Mesothelial cell of epicardium (in vitro differentiated cells): ENCODE results near the gene CXCL9. TPM values are rescaled to one million over a fixed set of nuclear protein-coding genes. Genes with fewer than 3 reads are reported as not detected.
"Not testable (repeated sequence)": the region's sequence is repeated elsewhere in the genome, so short reads cannot be mapped to it uniquely, and the experiment has no call there.

Experiments used
- DNase-seq, 2 experiments: peaks; one replicate each; pipeline ENCODE4 v3.0.0; 2021; ENCODE audit warnings: low spot score in 2 of 2; ENCODE audit not compliant: unreplicated experiment in 2 of 2
- H3K27ac Mint-ChIP-seq: 2 replicates; pipeline ENCODE4 v1.8.0; 2021; ENCODE audit warnings: mixed read lengths
- H3K27me3 Mint-ChIP-seq: 2 replicates; pipeline ENCODE4 v1.8.0; 2021; ENCODE audit warnings: low read depth, mixed read lengths
- H3K36me3 Mint-ChIP-seq: 2 replicates; pipeline ENCODE4 v1.8.0; 2021; ENCODE audit warnings: mixed read lengths
- H3K4me1 Mint-ChIP-seq: 2 replicates; pipeline ENCODE4 v1.8.0; 2021; ENCODE audit warnings: mixed read lengths
- H3K4me3 Mint-ChIP-seq: 2 replicates; pipeline ENCODE4 v1.8.0; 2021; ENCODE audit warnings: mild to moderate bottlenecking, moderate library complexity, mixed read lengths
- H3K9me3 Mint-ChIP-seq: 2 replicates; pipeline ENCODE4 v1.8.0; 2021; ENCODE audit warnings: mixed read lengths
- total RNA-seq: library from RNA; stranded (reverse); gene quantifications from 3 replicates; pipeline ENCODE4 v1.2.1, GENCODE V29; 2021
- TF ChIP-seq, protein P1 (sequence below): fragments of 200-600 bp; sonication (generic); IDR thresholded peaks from one replicate; pipeline ENCODE4 v1.5.0; 2021; ENCODE audit warnings: antibody characterized with exemption; ENCODE audit not compliant: unreplicated experiment

The CXCL9 gene
- total RNA-seq, 1 donor from 2014 or later = not detected

DNA sequence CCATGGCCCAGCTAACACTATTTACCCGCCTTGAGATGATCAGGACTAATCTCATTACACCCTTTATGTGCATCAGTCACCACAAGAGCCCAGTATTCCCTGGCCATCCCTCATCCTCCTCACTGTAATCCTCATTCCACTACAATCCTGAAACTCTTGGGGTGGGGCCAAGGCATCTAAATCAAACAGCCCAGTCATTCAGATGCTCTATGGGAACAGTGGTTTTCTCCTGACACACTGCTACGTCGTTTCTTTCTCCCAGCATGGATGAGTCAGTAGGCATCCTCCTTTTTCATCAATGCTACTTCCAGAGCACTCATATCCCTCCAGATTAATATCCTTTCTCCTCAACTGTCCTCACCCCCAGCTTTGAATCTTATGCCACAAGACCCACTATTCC is 22.2 kb downstream of the CXCL9 start:
- Mint-ChIP-seq H3K9me3 (no peaks in the 10 kb centered on the region), H3K4me3 (no peak overlapping the region), H3K27ac (no peak overlapping the region), H3K36me3 (peaks cover 15% of the 10 kb centered on the region), H3K4me1 (peaks cover 14% of the 10 kb centered on the region), H3K27me3 (no peaks in the 10 kb centered on the region)
- TF ChIP-seq, protein P1, sequence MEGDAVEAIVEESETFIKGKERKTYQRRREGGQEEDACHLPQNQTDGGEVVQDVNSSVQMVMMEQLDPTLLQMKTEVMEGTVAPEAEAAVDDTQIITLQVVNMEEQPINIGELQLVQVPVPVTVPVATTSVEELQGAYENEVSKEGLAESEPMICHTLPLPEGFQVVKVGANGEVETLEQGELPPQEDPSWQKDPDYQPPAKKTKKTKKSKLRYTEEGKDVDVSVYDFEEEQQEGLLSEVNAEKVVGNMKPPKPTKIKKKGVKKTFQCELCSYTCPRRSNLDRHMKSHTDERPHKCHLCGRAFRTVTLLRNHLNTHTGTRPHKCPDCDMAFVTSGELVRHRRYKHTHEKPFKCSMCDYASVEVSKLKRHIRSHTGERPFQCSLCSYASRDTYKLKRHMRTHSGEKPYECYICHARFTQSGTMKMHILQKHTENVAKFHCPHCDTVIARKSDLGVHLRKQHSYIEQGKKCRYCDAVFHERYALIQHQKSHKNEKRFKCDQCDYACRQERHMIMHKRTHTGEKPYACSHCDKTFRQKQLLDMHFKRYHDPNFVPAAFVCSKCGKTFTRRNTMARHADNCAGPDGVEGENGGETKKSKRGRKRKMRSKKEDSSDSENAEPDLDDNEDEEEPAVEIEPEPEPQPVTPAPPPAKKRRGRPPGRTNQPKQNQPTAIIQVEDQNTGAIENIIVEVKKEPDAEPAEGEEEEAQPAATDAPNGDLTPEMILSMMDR = no peak
- no peak for DNase-seq

DNA sequence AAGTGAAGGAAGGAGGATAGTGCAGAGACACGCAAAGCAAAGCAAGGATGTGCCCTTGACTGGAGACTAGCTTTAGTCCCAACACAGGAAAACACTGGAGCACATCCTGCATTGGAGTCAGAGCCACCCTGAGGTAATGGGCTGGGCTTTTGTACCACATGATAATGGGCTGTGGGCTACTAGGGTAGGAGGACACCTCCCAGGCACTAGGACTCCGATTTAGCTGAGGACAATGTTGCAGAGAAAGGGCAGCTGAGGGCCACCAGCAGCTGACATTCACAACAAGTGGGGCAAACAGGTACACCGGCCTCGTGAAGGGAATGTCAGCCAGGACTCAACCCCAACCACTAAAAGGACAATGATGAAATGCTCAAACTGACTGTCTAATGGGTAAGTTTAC is 26.7 kb downstream of the CXCL9 start:
- Mint-ChIP-seq H3K9me3 (peaks cover 14% of the 10 kb centered on the region), H3K36me3 (peaks cover 29% of the 10 kb centered on the region), H3K27me3 (no peaks in the 10 kb centered on the region), H3K4me1 (no peaks in the 10 kb centered on the region), H3K4me3 (no peak overlapping the region), H3K27ac (no peak overlapping the region)
- TF ChIP-seq, protein P1 = no peak
- DNase-seq = no peak

DNA sequence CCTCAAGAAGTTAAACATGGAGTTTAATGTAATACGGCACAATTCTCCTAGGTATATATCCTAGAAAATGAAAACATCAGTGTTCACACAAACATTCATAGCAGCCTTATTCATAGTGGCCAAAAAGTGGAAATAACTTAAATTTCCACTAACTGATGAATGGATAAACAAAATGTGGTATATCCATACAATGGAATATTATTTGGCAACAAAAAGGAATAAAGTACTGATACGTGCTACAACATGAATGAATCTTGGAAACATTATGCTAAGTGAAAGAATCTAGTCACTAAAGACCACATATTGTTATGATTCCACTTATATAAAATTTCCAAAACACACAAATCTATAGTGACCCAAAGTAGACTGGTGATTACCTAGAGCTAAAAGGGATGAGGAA is 31.1 kb downstream of the CXCL9 start:
- Mint-ChIP-seq H3K4me3 (no peak overlapping the region), H3K9me3 (peaks cover 16% of the 10 kb centered on the region), H3K27ac (no peak overlapping the region), H3K36me3 (peaks cover 41% of the 10 kb centered on the region), H3K27me3 (no peaks in the 10 kb centered on the region), H3K4me1 (no peaks in the 10 kb centered on the region)
- TF ChIP-seq, protein P1 = no peak
- DNase-seq = no peak

DNA sequence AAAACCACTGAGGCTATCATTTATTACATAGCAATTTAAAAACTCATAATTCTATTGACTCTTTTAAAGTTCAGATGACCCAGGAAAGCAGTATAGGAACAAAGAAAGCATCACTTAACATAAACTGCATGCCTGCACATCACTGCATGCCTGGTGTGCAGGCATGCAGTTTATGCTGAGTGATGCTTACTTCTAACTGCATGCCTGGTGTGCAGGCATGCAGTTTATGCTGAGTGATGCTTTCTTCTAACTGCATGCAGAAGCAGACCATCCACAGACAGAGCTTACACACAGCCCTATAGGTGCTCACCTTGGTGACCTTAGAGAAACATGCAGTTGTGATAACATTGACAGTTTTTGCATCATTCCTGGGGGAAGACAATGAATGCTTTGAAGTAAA is 33.5 kb downstream of the CXCL9 start:
- no peak for DNase-seq
- TF ChIP-seq, protein P1 = no peak
- Mint-ChIP-seq H3K27me3 (no peaks in the 10 kb centered on the region), H3K36me3 (peaks cover 56% of the 10 kb centered on the region), H3K27ac (no peak overlapping the region), H3K9me3 (peaks cover 16% of the 10 kb centered on the region), H3K4me1 (no peaks in the 10 kb centered on the region), H3K4me3 (no peak overlapping the region)

DNA sequence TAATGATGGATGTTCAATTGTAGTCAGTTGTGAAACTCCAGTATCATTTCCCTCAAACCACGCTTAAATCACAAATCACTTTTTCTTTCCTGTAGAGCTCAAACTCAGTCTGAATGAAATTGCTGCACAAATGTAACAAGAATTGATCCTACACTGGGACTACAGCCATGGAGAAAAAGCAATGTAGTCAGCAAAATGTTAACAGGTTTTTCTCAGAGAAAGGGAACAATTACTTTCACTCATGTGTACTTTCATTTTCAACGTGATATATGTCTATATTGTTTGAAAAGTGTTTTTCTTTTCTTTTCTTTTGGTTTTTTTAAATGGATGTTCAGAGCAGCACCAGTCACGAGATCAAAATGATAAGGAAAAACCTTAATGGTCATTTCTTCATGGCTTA is 39.2 kb downstream of the CXCL9 start:
- Mint-ChIP-seq H3K4me1 (no peaks in the 10 kb centered on the region), H3K27ac (no peak overlapping the region), H3K36me3 (peaks cover 75% of the 10 kb centered on the region), H3K9me3 (peaks cover 27% of the 10 kb centered on the region), H3K4me3 (no peak overlapping the region), H3K27me3 (no peaks in the 10 kb centered on the region)
- no peak for DNase-seq
- TF ChIP-seq, protein P1 = no peak

DNA sequence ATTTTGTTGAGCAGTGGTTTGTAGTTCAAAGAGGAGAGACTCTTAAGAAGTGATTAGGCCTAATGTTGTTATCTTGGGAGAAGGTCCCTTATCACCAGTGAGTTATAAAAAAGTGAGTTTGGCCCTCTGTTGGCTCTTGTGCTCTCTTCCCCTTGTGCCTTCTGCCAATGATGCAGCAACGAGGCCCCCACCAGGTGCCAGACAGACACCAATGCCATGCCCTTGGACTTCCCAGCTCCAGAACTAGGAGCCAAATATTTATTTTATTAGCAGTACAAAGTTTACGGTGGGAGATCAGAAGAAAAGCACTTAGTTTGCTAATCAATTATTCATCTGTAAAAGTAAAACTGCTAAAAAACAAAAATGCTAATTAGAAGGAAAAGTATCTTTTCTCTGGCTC is 43.8 kb downstream of the CXCL9 start:
- Mint-ChIP-seq H3K9me3 (peaks cover 27% of the 10 kb centered on the region), H3K36me3 (peaks cover 90% of the 10 kb centered on the region), H3K4me3 (no peak overlapping the region), H3K27me3 (no peaks in the 10 kb centered on the region), H3K4me1 (no peaks in the 10 kb centered on the region), H3K27ac (no peak overlapping the region)
- TF ChIP-seq, protein P1 = no peak
- DNase-seq = no peak

DNA sequence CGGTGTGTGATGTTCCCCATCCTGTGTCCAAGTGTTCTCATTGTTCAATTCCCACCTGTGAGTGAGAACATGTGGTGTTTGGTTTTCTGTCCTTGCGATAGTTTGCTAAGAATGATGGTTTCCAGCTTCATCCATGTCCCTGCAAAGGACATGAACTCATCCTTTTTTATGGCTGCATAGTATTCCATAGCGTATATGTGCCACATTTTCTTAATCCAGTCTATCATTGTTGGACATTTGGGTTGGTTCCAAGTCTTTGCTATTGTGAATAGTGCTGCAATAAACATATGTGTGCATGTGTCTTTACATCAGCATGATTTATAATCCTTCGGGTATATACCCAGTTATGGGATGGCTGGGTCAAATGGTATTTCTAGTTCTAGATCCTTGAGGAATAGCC is 45.2 kb downstream of the CXCL9 start:
- H3K27ac Mint-ChIP-seq, H3K27me3 Mint-ChIP-seq, H3K4me3 Mint-ChIP-seq, H3K4me1 Mint-ChIP-seq, DNase-seq: not testable (repeated sequence)
- H3K9me3 Mint-ChIP-seq = peaks cover 27% of the 10 kb centered on the region
- peaks cover 92% of the 10 kb centered on the region for H3K36me3 Mint-ChIP-seq

DNA sequence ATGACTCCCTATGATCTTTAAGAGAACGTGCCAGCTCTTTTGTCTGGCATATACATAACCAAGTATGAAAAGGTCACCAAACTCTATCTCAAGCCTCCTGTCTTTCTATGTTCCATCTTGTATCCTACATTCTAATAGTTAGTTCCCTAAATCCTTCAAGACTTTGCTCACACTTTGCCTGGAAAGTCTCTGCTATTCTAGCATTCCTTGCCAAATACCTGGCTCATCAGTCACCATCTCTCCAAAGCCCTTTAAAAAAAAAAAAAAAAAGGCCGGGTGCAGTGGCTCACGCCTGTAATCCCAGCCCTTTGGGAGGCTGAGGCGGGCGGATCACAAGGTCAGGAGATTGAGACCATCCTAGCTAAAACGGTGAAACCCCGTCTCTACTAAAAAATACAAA is 48.8 kb downstream of the CXCL9 start:
- not testable (repeated sequence) for H3K4me1 Mint-ChIP-seq, H3K9me3 Mint-ChIP-seq, DNase-seq, H3K27ac Mint-ChIP-seq, H3K27me3 Mint-ChIP-seq, H3K4me3 Mint-ChIP-seq
- H3K36me3 Mint-ChIP-seq = peaks cover 82% of the 10 kb centered on the region

DNA sequence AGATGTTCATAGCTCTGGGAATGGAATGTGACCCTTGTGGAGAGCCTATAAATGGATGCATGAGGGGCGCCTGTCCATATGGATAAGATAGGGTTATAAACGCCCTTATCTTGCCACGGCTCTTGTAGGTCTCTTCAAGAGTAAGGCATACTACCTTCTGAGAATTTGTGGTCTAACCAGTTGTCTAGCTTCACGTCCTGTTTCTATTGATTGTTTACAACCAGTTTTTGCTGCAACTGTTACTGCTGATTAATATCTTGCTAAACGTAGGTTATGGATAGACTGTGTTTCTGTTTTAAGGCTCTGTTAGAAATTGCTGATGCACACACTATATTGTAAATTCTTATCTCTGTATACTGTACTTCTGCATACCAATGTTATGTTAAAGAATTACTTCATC is 52.5 kb downstream of the CXCL9 start:
- H3K4me3 Mint-ChIP-seq, H3K4me1 Mint-ChIP-seq, H3K27me3 Mint-ChIP-seq, H3K27ac Mint-ChIP-seq, H3K9me3 Mint-ChIP-seq, DNase-seq: not testable (repeated sequence)
- peaks cover 65% of the 10 kb centered on the region for H3K36me3 Mint-ChIP-seq
